Astrocyte (in vitro differentiated cells and primary cell): ENCODE data around the gene ABCG8. TPM values are rescaled to one million over a fixed set of nuclear protein-coding genes. Genes with fewer than 3 reads are reported as not detected.

ENCODE experiments used
- DNase-seq: peaks from one replicate; pipeline ENCODE4 v3.0.0-alpha.2; 2010; ENCODE audit warnings: low read depth
- FAIRE-seq: peaks from 2 replicates; lab custom pipeline; 2011; peaks lifted over from hg19 to GRCh38; lab: Jason Lieb, UNC
- H2AFZ ChIP-seq: 2 replicates; pipeline ENCODE4 v1.6.0; 2012; ENCODE audit warnings: low read depth, low read length, inconsistent platforms
- H3K27ac ChIP-seq: 2 replicates; pipeline ENCODE4 v1.5.1; 2011; ENCODE audit warnings: low read depth, low read length, inconsistent platforms
- H3K27me3 ChIP-seq: 2 replicates; pipeline ENCODE4 v1.6.0; 2011; ENCODE audit warnings: low read length, inconsistent platforms; ENCODE audit not compliant: insufficient read depth
- H3K36me3 ChIP-seq: 2 replicates; pipeline ENCODE4 v1.5.1; 2011; ENCODE audit warnings: low read length, inconsistent platforms; ENCODE audit not compliant: insufficient read depth
- H3K4me1 ChIP-seq: 2 replicates; pipeline ENCODE4 v1.5.1; 2011; ENCODE audit warnings: low read length, inconsistent platforms; ENCODE audit not compliant: insufficient read depth
- H3K4me2 ChIP-seq: 2 replicates; pipeline ENCODE4 v1.6.0; 2012; ENCODE audit warnings: low read length, inconsistent platforms
- H3K4me3 ChIP-seq: 2 replicates; pipeline ENCODE4 v1.5.1; 2011; ENCODE audit warnings: low read depth, mild to moderate bottlenecking, low read length, inconsistent platforms; ENCODE audit not compliant: insufficient read depth
- H3K79me2 ChIP-seq: 2 replicates; pipeline ENCODE4 v1.6.0; 2012; ENCODE audit warnings: mild to moderate bottlenecking, low read length, inconsistent platforms; ENCODE audit not compliant: insufficient read depth
- H3K9ac ChIP-seq: 2 replicates; pipeline ENCODE4 v1.6.0; 2012; ENCODE audit warnings: mild to moderate bottlenecking, low read length, inconsistent platforms
- H3K9me3 ChIP-seq: 2 replicates; pipeline ENCODE4 v1.5.1; 2012; ENCODE audit warnings: low read depth, mild to moderate bottlenecking, low read length, inconsistent platforms; ENCODE audit not compliant: insufficient read depth
- H4K20me1 ChIP-seq: 2 replicates; pipeline ENCODE4 v1.6.0; 2012; ENCODE audit warnings: low read length, inconsistent platforms; ENCODE audit not compliant: insufficient read depth
- H3K27ac Mint-ChIP-seq: one replicate; pipeline ENCODE4 v1.8.0; 2021; ENCODE audit warnings: mild to moderate bottlenecking, mixed read lengths; ENCODE audit not compliant: unreplicated experiment
- H3K27me3 Mint-ChIP-seq: one replicate; pipeline ENCODE4 v1.8.0; 2021; ENCODE audit warnings: low read depth, mixed read lengths; ENCODE audit not compliant: unreplicated experiment
- H3K36me3 Mint-ChIP-seq: one replicate; pipeline ENCODE4 v1.8.0; 2021; ENCODE audit warnings: low read depth, mixed read lengths; ENCODE audit not compliant: unreplicated experiment
- H3K4me1 Mint-ChIP-seq: one replicate; pipeline ENCODE4 v1.8.0; 2021; ENCODE audit warnings: low read depth, mixed read lengths; ENCODE audit not compliant: unreplicated experiment
- H3K4me3 Mint-ChIP-seq: one replicate; pipeline ENCODE4 v1.8.0; 2021; ENCODE audit warnings: mild to moderate bottlenecking, moderate library complexity, mixed read lengths; ENCODE audit not compliant: unreplicated experiment
- H3K9me3 Mint-ChIP-seq: one replicate; pipeline ENCODE4 v1.8.0; 2021; ENCODE audit warnings: mild to moderate bottlenecking, mixed read lengths; ENCODE audit not compliant: unreplicated experiment
- EZH2 ChIP-seq: IDR thresholded peaks from 2 replicates; pipeline ENCODE4 v1.6.1; 2012; ENCODE audit warnings: mild to moderate bottlenecking, low read length, inconsistent platforms; ENCODE audit not compliant: insufficient read depth
- total RNA-seq: library from RNA; stranded (reverse); gene quantifications from 2 replicates; pipeline ENCODE4 v1.2.1, GENCODE V29; 2021
- TF ChIP-seq, protein P1 (sequence below): IDR thresholded peaks from 2 replicates; pipeline ENCODE4 v1.5.1; 2011; ENCODE audit warnings: low read depth, mild to moderate bottlenecking, inconsistent platforms, low read length, moderate library complexity; ENCODE audit not compliant: insufficient read depth

The ABCG8 gene
- total RNA-seq, 1 donor from 2014 or later, result not detected

GRCh38 chr2:43794956-43795355 is 43.8 kb upstream of the ABCG8 start:
- Histone ChIP-seq H3K9ac (no peak overlapping the region), H4K20me1 (no peaks in the 10 kb centered on the region), H2AFZ (no peak overlapping the region), H3K4me2 (no peak overlapping the region), H3K4me1 (no peaks in the 10 kb centered on the region), H3K27me3 (no peaks in the 10 kb centered on the region), H3K27ac (no peak overlapping the region), H3K9me3 (no peaks in the 10 kb centered on the region), H3K36me3 (peaks cover 3% of the 10 kb centered on the region), H3K79me2 (no peaks in the 10 kb centered on the region), H3K4me3 (no peak overlapping the region)
- H3K4me3 Mint-ChIP-seq, result no peak overlapping the region
- H3K36me3 Mint-ChIP-seq, result peaks cover 5% of the 10 kb centered on the region
- no peak for DNase-seq
- TF ChIP-seq EZH2, result no peak
- TF ChIP-seq, protein P1, sequence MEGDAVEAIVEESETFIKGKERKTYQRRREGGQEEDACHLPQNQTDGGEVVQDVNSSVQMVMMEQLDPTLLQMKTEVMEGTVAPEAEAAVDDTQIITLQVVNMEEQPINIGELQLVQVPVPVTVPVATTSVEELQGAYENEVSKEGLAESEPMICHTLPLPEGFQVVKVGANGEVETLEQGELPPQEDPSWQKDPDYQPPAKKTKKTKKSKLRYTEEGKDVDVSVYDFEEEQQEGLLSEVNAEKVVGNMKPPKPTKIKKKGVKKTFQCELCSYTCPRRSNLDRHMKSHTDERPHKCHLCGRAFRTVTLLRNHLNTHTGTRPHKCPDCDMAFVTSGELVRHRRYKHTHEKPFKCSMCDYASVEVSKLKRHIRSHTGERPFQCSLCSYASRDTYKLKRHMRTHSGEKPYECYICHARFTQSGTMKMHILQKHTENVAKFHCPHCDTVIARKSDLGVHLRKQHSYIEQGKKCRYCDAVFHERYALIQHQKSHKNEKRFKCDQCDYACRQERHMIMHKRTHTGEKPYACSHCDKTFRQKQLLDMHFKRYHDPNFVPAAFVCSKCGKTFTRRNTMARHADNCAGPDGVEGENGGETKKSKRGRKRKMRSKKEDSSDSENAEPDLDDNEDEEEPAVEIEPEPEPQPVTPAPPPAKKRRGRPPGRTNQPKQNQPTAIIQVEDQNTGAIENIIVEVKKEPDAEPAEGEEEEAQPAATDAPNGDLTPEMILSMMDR, result no peak
- no peaks in the 10 kb centered on the region for H3K27me3 Mint-ChIP-seq
- no peak for FAIRE-seq
- H3K4me1 Mint-ChIP-seq, result no peaks in the 10 kb centered on the region
- no peaks in the 10 kb centered on the region for H3K9me3 Mint-ChIP-seq
- no peak overlapping the region for H3K27ac Mint-ChIP-seq

DNA sequence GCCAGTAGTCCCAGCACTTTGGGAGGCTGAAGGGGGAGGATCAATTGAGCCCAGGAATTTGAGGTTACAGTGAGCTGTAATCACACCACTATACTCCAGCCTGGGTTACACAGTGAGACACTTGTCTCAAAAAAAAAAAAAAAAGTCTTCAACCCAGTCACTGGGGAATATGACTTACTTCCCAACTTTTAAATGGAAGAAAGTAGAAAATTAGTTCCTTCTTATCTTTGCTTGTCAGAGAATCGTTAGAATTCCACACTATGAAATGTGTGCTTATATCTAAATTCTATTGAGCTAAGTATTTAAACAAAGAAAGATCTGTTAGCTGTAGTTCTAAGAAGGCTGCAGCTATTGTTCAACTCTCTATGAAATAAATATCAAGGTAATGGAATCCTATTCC is 42.6 kb upstream of the ABCG8 start:
- no peak overlapping the region for H3K4me3 ChIP-seq
- no peak for DNase-seq
- Mint-ChIP-seq H3K4me3 (no peak overlapping the region), H3K27me3 (no peaks in the 10 kb centered on the region), H3K36me3 (peaks cover 5% of the 10 kb centered on the region), H3K27ac (no peak overlapping the region), H3K9me3 (no peaks in the 10 kb centered on the region), H3K4me1 (no peaks in the 10 kb centered on the region)
- H3K9ac ChIP-seq, result no peak overlapping the region
- no peaks in the 10 kb centered on the region for H3K9me3 ChIP-seq
- H3K4me2 ChIP-seq, result no peak overlapping the region
- H3K36me3 ChIP-seq, result peaks cover 3% of the 10 kb centered on the region
- no peaks in the 10 kb centered on the region for H3K79me2 ChIP-seq
- no peak overlapping the region for H2AFZ ChIP-seq
- no peaks in the 10 kb centered on the region for H3K4me1 ChIP-seq
- no peaks in the 10 kb centered on the region for H4K20me1 ChIP-seq
- FAIRE-seq, result no peak
- no peak overlapping the region for H3K27ac ChIP-seq
- H3K27me3 ChIP-seq, result no peaks in the 10 kb centered on the region
- no peak for TF ChIP-seq EZH2
- TF ChIP-seq, protein P1, result no peak

DNA sequence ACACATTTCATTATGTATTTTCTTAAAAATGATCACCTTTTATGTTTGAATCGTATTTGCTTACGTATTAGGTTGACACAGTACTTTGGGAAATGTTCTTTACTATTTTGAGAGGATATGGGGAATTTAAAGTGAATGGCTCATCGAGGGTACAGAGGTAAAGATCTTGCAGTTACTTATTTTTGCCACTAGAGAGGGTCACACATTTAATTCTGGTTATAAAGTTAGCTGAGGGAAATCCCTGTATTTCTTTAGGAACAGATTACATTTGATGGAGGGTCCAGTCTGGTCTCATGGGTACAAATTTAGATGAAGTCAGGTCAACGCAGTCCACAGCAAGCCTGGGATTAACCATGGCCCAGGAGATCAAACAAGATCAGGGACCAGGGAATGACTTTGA is 40.5 kb upstream of the ABCG8 start:
- peak; percentile 63 for FAIRE-seq
- no peak overlapping the region for H3K4me2 ChIP-seq

More for the DNA sequence above, 40.5 kb upstream of the ABCG8 start:
- H3K79me2 ChIP-seq, result no peaks in the 10 kb centered on the region
- H3K27ac ChIP-seq, result no peak overlapping the region
- no peaks in the 10 kb centered on the region for H3K4me1 Mint-ChIP-seq
- H3K27ac Mint-ChIP-seq, result no peak overlapping the region
- TF ChIP-seq, protein P1, result no peak
- TF ChIP-seq EZH2, result no peak
- H3K27me3 ChIP-seq, result no peaks in the 10 kb centered on the region
- no peaks in the 10 kb centered on the region for H3K9me3 ChIP-seq
- no peak overlapping the region for H2AFZ ChIP-seq
- H3K4me1 ChIP-seq, result no peaks in the 10 kb centered on the region
- no peak overlapping the region for H3K4me3 ChIP-seq
- H3K9ac ChIP-seq, result no peak overlapping the region
- H3K27me3 Mint-ChIP-seq, result no peaks in the 10 kb centered on the region
- no peak for DNase-seq
- peaks cover 6% of the 10 kb centered on the region for H3K36me3 Mint-ChIP-seq
- H4K20me1 ChIP-seq, result no peaks in the 10 kb centered on the region
- H3K36me3 ChIP-seq, result no peaks in the 10 kb centered on the region
- H3K4me3 Mint-ChIP-seq, result no peak overlapping the region
- H3K9me3 Mint-ChIP-seq, result no peaks in the 10 kb centered on the region
